AG08395 (cell line): ENCODE results near the gene UBE2E1.
A peak's percentile ranks its signal among the peaks of the same experiment; 100 is the strongest.

Experiments
- DNase-seq: peaks from one replicate; pipeline ENCODE4 v3.0.0; 2012; ENCODE audit warnings: mixed read lengths, low spot score

The UBE2E1 gene

DNA sequence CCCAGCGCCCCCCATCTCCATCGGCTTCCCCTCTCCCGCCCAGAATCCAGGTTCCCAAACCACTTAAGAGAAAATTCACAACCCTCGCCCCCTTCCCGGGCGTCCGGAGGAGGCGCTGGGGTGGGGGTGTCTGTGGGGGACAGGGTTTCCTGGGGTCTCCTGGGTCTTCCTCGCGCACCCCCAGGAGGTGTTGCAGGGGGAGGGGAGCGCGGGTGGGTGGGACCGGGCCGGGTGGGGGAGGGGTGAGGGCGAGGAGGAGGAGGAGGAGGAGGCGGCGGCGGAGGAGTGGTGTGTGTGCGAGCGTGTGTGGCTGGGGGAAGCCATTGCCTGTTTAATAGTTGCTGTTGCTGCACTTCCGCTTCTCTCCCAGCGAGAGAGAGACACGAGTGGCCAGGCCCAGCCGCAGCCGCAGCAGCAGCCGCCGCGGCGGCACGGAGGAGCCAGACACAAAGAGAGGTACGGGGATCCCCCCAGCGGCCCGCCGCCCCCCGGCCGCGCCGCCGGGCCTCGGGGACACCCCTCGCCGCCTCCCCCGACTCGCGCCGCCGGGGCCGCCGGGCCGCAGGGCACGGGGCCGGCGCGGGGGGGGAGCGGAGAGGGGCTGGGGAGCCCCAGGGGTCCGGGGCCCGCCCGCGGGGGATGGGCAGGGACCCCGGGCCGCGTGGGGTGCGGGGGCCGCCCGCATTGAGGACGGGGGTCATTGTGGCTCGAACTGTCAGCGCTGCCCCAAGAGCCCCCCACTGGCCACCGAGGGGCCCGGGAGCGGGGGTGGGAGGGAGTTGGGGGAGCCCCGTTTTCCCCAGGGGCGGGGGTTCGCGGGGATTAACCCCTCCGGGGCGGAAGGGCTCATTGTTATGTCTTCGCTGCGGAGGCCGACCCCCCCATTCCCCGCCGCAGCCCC is at the start of gene UBE2E1:
Gene UBE2E1 (plus strand): TSS at position 323 of the 901 bp plus-strand sequence. CDS start 1,315 bp downstream, outside the sequence.
- peak; percentile 75 for DNase-seq

DNA sequence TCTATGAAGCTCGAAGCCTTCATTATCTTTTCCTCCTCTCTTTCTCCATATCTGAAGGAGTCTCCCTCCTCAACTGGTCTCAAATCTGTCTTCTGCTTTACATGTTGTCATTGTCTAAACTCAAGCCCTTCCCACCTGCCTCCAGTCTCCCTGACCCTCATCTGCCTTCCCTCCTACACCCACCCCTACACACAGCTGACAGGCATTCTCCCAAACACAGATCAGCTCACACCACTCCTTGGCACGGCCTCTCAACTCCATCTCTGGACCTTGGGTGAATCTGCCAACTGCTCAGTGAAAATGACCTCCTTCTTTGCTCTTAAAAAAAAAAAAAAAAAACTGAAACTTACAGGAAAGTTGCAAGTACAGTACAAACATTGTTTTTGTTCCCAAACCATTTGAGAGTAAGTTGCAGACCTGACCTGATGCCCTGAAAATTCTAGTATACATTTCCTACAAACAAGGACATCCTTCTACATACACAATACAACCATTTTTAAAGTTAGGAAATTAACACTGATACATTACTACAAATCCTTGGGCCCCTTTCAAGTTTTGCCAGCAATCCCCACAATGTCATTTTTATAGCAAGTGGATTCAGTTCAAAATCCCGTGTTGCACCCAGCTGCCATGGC is 49.4 kb upstream of the UBE2E1 start:
- no peak for DNase-seq

DNA sequence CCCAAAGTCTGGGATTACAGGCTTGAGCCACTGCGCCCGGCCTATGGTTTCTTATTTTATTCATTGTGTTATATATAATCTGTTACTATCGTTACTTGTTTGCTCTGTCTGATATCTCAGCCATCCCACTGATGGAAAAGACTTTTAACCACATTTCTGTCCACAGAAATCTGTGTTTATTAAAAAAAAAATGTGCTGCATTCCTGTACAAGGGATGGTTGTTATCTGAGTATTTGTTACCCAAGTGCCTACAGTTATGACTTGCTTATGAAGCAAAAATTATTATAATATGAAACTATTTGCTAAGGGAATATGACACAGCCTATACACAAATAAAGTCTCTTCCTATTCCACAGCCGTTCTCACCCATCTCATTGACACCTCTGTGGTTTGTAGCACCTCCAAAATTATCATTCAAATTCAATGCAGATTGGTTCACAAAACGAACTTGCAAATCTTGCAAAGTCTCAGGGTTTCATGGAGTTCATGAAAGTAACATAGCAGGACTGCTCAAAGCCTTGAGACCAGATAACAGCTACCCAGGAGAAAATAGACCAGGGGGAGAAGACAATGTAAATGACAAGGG is 47.4 kb upstream of the UBE2E1 start:
- no peak for DNase-seq

DNA sequence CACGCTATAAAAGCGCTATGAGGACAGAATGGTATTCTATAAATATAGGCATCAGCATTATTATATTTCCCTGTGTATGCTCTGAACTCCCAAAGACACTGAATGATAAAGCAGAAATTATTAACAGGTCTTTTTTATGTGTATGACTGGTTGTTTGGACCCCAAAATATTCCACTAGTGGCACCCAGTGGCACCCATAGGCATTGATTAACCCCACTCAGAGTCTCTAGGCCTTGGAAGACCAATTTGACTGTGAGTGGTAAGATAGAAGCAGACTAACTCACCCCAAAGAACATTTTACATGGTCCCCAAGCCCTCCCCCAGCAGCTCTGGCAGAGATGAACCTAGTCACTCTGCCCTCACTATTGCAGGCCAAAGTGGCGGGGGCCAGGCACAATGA is 45.4 kb upstream of the UBE2E1 start:
- DNase-seq = no peak

DNA sequence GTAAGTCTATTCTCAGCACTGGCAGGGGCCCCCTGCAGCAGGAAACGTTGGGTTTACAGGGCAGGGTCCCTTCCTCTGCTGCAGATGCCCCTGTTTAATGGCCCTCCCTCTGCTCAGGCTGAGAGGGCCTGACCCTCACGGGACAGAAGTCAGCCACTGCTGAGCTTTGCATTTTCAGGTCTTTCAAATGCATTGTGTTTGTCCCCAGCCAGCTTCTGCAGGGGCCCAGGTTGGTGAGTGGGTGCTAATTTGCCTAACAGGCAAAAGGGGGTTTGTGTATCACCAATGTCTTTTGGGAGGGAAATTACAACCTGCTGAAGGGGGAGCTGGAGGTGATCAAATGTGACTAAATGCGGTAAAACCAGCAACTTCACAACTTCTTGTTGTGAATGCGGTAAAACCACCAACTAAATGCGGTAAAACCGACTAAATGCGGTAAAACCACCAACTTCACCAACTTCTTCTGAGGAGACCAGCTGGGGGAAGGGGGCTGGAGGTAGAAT is 44.8 kb upstream of the UBE2E1 start:
- no peak for DNase-seq

DNA sequence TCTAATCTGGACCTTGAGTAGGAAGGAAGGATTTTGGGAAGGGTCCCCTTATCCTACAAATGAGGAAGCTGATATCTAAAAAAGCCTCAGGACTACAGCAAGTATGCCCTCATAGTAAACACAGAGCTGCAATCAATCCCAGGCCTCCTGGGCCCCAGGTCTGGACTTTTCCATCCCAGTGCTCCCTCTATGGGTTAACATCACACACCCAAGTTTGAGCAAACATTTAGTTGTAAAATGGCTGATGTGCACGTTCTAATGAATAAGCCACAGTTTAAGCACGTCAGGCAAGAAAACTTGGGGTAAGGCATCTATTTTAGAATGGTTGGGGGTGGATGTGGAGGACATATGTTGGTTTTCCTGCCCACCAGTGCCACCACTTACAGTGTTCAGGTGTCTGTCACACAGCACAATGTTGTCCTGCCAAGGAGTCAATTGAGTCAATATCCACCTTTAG is 44.3 kb upstream of the UBE2E1 start:
- DNase-seq = peak; percentile 28

DNA sequence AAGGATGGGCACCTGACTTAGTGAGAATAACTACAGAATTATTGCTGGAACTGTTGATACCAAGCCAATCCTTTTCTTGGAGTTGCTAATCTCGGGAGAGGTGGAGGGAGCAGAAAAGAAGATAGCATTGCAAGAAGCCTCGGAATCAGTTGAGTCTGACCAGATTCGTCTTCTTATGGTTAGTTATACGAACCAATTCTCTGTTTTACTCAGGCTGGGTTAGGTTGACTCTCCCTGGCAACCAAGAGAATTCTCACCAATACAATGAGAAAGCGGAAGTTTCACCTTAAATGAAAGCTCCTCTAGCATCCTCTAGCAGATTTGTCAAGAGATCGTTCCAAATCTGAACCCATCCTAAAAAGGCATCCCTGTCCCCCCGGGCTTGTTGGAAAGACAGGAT is 43.5 kb upstream of the UBE2E1 start:
- no peak for DNase-seq

DNA sequence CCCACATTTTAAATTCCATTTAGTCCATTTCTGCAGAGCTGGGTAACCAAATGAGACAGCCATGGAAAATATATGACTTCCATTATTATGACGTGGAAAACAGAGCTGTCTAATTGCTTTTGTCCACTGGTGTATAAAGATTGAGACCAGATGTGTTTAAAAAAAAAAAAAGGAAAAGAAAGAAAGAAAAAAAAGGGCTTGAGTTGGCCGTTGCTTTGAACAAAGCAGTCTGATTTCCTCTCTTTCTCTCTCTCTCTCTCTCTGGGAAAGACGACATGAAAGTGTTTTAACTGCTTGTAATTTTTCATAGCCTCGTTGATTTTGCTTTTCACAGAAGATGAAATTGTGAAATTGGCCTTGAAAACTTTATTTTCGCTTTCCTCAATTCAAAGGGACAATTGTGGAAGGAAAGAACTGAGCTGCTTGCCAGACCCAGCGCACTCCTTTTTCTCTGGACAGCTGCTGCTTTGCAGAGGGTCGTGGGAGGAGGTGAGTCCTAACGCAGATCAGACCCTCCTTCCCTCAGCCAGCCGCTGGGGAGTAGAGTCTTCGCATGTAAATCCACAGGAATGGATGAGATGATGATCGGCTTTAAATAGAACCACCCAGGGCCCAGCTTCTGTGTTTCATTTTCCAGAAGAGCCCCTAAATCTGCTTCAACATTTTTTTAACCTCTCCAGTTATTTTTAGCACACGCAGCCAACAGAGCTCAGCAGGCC is 42.8 kb upstream of the UBE2E1 start:
- DNase-seq = peak; percentile 45

DNA sequence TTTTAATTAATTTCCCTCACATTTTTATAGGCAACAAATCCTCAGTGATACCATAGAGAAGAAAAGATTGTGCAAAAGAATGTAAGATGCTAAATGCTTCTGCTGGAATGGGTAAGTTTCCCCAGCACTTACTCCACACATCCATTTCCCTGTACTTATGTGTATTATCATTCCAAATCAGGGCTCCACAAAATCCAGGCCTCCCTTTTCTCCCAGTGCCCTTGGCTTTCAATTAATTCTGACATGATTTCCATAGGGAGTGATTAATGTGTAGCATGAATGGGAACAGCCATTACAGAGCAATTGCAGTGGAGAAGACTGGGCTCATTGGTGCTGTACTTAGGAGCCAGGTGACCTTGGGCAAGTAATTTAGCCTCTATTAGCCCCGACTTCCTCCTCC is 41.3 kb upstream of the UBE2E1 start:
- DNase-seq = no peak

DNA sequence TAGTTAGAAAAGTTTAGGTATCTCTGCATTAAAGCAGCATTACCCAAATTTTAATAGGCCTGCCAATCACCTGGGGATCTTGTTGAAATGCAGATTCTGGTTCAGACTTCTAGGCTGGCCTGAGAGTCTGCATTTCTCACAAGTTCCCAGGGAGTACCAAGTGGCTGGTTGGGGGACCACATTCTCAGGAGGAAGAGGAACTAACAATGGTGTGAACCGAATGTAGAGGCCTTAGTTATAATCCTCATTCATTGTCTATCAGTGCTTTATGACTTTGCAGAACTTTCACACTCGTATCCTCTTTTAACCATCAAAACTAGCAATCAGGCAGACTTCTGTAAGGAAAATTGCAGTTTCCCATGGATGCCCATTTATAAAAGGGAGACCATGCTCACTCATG is 38.2 kb upstream of the UBE2E1 start:
- no peak for DNase-seq

DNA sequence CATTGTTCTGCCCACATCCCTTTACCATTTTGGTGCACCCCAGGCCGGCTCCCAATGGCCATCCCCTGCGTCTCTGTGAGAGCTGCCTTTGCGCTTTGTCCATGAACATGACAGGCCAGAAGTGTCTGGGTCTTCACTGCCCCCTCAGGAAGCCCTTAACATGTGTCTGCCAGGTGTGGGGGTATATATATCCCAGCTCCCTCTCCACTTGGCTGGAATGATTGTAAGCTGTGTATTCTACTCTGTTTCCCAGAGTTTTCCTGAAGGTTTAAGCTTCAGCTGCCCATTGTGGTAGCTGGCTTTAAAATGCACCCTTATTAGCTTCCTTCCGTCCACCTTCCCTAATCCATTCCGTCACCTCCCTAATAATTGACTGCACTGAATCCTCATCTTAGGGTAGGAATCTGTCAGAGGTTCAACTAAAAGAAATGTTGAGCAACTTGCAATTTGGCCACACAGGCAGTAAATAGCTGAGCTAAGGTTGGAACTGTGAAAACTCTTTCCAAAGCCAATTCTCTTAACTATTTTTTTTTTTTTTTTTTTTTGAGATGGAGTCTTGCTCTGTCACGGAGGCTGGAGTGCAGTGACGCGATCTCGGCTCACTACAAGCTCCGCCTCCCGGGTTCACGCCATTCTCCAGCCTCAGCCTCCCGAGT is 30.4 kb upstream of the UBE2E1 start:
- no peak for DNase-seq

DNA sequence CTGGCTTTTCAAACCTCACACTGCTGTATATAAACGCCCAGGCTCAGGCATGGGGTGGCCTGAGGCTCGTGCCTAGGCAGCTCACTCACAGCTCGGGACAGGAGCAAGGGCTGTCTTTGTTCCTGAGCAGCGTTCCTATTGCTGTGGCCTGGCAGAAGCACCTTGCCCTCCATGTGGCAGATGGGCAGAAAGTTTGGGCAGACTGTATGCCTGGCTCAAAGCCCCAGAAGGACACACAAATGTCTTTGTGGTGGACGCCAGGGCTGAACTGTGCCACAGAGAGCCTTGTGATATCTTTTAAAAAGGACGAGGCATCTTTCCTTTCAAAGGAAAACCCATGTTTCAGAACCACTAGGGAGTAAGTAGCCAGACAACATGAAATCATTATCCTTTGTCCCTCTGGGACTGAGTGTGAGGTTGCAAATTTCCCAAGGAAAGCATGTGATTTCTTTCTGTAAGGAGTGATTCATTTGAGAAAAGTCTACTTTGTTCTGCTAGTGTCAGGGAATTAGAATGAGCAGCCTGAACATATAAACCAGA is 29.3 kb upstream of the UBE2E1 start:
- peak; percentile 86 for DNase-seq

DNA sequence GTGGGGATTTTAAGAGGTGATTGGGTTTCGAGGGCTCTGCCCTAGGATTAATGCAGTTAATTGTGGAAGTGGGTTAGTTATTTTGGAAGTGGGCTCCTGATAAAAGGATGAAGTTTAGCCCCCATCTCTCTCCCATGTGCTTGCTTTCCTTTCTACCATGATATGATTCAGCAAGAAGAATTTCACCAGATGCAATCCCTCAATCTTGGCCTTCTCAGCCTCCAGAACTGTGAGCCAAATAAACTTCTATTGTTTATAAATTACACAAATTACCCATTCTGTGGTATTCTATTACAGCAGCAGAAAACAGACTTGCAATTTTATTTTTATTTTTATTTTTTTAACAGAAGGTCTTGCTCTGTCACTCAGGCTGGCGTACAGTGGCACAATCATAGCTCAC is 27.3 kb upstream of the UBE2E1 start:
- DNase-seq = no peak

DNA sequence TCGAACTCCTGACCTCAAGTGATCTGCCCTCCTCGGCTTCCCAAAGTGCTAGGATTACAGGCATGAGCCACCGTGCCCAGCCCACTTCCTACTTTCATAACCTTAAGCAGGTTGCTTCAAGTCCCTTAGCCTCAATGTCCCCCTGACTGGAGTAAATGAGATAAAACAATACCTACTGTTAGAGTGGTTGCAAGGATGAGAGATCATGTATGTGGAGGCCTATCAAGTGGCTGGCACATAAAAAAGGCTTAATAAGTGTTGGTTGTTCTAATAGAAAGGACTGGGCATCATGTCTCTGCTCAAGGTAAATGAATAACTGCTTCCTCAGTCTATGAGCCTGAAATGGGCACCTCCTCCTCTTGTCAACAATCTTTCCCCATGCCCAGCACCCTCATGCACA is 25.9 kb upstream of the UBE2E1 start:
- DNase-seq = no peak

DNA sequence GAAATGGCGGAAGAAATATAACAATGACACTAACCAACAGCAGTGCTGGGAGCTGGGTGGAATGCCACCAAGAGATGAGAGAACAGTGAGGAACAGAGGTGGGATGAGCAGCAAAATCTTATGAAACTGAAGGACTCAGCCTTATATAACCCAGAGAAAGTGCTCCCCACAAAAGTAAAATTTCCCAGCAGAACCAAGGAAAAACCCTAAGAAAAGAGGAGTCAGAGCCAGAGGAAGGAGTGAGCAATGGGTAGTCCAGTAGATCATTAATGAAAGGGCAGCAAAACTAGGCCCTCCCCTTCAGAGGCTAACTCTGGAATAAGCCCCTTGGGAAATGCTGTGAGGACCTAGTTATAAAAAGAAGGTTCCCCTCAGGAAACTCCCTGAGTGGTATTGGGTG is 24.7 kb upstream of the UBE2E1 start:
- DNase-seq = no peak

DNA sequence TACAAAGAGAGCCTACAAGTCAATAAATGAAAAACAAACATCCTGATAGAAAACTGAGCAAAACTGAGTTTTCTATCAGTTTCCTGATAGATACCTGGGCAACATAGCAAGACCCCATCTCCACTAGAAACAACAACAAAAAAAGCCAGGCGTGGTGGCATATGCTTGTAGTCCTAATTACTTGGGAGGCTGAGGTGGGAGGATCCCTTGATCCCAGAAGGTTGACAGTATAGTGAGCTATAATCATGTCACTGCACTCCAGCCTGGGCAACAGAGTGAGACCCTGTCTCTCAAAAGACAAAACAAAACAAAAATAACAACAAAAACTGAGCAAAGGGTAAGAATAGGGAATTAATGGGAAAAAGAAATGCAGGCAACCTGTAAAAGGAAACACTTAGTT is 23.9 kb upstream of the UBE2E1 start:
- no peak for DNase-seq

DNA sequence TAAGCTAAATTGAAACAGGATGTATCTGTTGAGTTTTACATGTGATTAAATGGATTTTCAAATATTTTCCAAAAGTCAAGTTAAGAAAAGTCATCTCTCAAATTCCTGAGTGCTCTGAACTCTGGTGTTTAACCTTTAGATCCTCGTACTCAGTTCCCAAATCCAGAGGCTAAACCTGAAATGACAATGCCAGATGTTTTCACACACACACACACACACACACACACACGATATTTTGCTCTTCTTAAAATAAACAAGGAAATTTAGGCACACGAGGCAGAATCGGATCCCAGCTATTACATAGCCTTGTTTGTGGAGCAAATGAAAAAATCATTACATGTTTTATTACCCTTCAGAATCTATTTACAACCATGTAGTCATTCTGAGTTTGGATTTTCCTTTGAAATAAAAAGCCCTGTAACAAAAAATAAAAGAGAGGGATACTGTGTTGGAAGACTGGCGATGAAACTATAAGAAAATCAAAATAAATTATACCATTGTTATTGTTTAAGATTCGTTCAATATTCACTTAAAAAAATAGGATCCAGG is 20.6 kb upstream of the UBE2E1 start:
- DNase-seq = no peak

DNA sequence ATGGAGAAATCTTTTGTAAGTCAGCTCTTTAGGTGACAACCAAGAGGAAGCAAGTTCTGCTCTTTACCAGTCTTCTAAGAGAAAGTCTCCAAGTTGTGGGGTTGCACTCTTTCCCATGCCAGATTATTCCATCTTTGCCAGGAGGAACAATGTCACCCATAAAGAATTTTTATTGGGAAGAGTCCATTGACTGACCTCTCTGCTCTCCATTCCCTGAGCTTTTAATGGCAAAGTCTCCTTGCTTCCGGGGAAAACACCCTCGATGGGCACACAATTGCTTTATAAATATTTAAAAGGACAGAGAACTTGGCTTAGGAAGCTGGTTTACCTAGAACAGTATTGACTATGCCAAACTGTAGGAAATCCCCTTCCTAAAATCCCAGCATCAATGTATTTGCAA is 19.9 kb upstream of the UBE2E1 start:
- DNase-seq = no peak

DNA sequence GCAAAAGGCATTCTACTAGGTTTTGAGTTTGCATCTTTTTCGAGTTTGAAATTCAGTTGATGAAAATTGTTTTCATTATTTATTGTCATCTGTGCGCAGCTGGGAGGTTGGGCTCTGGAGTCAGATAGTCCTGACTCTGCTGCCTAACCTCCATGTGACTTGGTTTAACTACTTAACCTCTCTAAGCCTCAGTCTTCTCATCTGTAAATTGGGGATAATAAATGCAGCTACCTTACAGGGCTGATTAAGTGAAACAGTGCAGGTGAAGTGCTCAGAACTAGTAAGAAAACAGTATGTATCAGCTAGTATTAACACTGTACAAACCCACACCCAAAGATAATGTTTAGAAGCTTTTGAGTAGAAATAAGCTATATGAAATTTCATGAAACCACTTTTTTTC is 14.1 kb upstream of the UBE2E1 start:
- no peak for DNase-seq

DNA sequence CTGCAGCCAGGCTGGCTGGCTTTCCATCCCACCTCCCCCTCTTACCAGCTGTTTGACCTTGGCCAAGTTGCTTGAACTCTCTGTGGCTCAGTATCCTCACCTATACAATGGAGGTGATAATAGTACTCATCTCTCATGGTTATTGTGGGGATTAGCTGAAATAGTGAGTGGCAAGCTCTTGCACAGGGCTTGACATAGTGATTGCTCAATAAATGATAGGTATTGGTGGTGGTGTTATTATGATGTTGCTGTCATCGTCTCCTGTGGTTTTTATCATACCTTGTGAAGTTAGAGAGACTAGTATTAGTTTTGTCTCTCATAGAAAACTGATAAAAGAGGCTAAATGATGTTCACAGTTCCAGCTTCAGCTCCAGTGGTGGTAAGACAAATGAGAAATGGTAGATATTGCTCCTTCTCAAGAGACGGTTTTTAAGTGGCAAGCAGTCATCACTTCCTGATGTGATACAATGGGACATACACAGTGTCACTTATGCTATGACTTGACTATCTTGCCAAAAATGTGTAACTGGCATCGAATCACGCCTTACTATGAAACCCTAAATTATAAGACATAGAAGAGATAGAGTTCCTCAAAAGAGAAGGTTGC is 12.1 kb upstream of the UBE2E1 start:
- DNase-seq = no peak

DNA sequence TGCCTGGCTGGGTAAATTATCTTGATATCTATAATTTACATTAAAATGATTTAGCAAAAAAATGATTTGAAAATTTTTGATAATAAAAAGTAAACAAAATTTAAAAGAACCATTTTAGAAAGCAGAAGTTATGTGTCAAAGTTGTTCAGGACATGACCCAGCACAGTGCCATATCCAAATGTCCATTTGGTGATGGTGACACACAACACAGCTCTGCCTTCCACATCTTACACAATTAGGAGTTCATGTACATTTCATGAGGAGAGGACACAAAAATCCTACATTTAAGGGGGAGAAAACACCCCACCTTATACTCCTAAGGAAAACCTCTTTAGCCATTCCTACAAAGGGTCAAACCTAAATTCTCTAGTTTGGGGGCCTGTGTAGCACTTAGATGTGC is 10.7 kb upstream of the UBE2E1 start:
- DNase-seq = no peak
